Tibial nerve (tissue), 4 donors: ENCODE measurements around the gene RNF4. TPM values are rescaled to one million over a fixed set of nuclear protein-coding genes. Genes with fewer than 3 reads are reported as not detected.
A peak's percentile ranks its signal among the peaks of the same experiment; 100 is the strongest.

Experiments used
- DNase-seq, 2 donors: peaks; one replicate each; pipeline ENCODE4 v3.0.0-alpha.2; 2019; ENCODE audit warnings: low spot score in 2 of 2
- H3K27ac ChIP-seq, 4 donors: fragments of 200-600 bp; sonication (generic) in 3 of 4; one replicate each; pipeline ENCODE4 v1.5.1; 2017 to 2019; ENCODE audit warnings: mild to moderate bottlenecking in 1 of 4
- H3K27me3 ChIP-seq, 2 donors: fragments of 200-600 bp; sonication (generic) in 1 of 2; one replicate each; pipeline versions ENCODE4 v1.5.1 to v1.6.0; 2017 to 2019
- H3K36me3 ChIP-seq, 3 donors: fragments of 200-600 bp; sonication (generic); one replicate each; pipeline ENCODE4 v1.5.1; 2018 to 2019
- H3K4me1 ChIP-seq, 4 donors: fragments of 200-600 bp; sonication (generic) in 3 of 4; one replicate each; pipeline ENCODE4 v1.5.1; 2017 to 2019
- H3K4me3 ChIP-seq, 4 donors: fragments of 200-600 bp; sonication (generic) in 3 of 4; one replicate each; pipeline ENCODE4 v1.5.1; 2017 to 2019; ENCODE audit warnings: mild to moderate bottlenecking in 1 of 4, moderate library complexity in 1 of 4
- H3K9me3 ChIP-seq, 4 donors: fragments of 200-600 bp; sonication (generic) in 3 of 4; one replicate each; pipeline ENCODE4 v1.5.1; 2017 to 2019
- EP300 ChIP-seq, 2 donors: sonication (generic); formaldehyde crosslinking; IDR thresholded peaks; one replicate each; pipeline ENCODE4 v1.6.1; 2017; ENCODE audit warnings: antibody characterized with exemption in 2 of 2, mild to moderate bottlenecking in 1 of 2
- POLR2A ChIP-seq, 2 donors: fragments of 450-650 bp; IDR thresholded peaks; one replicate each; pipeline ENCODE4 v1.6.1; 2017; ENCODE audit warnings: antibody characterized with exemption in 2 of 2, mild to moderate bottlenecking in 2 of 2, moderate library complexity in 2 of 2
- WGBS, 2 donors: methylation state at CpG; one replicate each; pipeline ENCODE4 v1.1.5; 2018; 5-methylcytosine and 5-hydroxymethylcytosine counted together
- total RNA-seq, 4 donors: library from RNA; depleted of rRNA; stranded (reverse); fragments of >200 nt; gene quantifications; one replicate each; pipeline ENCODE4 v1.1.0, GENCODE V29; 2016
- TF ChIP-seq, protein P1 (sequence below), 5 experiments: fragments of 200-600 bp in 3 of 5; fragments of 450-650 bp in 2 of 5; sonication (generic) in 3 of 5; IDR thresholded peaks; one replicate each; pipeline ENCODE4 v1.5.1; 2016 to 2019; ENCODE audit warnings: antibody characterized with exemption in 5 of 5, mild to moderate bottlenecking in 3 of 5, moderate library complexity in 2 of 5

The RNF4 gene
- total RNA-seq, 4 donors from 2014 or later: 33.0 to 67.7 (median 49.3) TPM

DNA sequence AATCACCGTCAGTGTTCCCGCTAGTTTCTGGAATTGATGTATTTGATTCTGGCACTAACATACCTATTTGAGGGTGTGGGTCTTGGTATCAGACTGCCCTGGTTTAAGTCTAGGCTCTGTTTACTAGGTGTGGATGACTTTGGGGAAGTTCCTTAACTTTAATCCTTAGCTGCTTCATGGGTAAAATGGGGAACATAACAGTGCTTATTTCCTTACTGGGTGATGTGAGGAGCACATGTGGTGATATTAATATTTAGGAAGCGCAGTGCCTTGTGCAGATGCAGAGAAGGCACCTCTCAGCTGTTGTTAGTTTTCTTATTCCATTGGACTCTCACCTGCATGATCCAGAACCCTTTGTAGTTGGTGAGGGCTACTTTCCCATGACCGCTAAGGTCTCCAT is 17.1 kb downstream of the RNF4 start:
- DNase-seq: no peak
- WGBS, 2 donors: 92% methylated on average over 4 of the region's 4 CpGs

GRCh38 chr4:2486981-2487380 is 18.1 kb downstream of the RNF4 start:
- Histone ChIP-seq H3K4me1 (peaks cover 0 to 75% (median 49%) of the 10 kb centered on the region in 4 donors), H3K9me3 (no peaks in the 10 kb centered on the region), H3K27me3 (no peaks in the 10 kb centered on the region), H3K36me3 (peaks cover 0 to 30% (median 18%) of the 10 kb centered on the region in 3 donors), H3K27ac (no peak overlapping the region), H3K4me3 (no peak overlapping the region)
- TF ChIP-seq POLR2A (IDR thresholded peaks at IDR 0.05): no peak
- no peak for TF ChIP-seq EP300 (IDR thresholded peaks at IDR 0.05)
- TF ChIP-seq, protein P1, sequence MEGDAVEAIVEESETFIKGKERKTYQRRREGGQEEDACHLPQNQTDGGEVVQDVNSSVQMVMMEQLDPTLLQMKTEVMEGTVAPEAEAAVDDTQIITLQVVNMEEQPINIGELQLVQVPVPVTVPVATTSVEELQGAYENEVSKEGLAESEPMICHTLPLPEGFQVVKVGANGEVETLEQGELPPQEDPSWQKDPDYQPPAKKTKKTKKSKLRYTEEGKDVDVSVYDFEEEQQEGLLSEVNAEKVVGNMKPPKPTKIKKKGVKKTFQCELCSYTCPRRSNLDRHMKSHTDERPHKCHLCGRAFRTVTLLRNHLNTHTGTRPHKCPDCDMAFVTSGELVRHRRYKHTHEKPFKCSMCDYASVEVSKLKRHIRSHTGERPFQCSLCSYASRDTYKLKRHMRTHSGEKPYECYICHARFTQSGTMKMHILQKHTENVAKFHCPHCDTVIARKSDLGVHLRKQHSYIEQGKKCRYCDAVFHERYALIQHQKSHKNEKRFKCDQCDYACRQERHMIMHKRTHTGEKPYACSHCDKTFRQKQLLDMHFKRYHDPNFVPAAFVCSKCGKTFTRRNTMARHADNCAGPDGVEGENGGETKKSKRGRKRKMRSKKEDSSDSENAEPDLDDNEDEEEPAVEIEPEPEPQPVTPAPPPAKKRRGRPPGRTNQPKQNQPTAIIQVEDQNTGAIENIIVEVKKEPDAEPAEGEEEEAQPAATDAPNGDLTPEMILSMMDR (IDR thresholded peaks at IDR 0.05): no peak
- WGBS, 2 donors: 93 to 94% methylated on average over 6 of the region's 6 CpGs
- no peak for DNase-seq

More for the DNA sequence above, 17.1 kb downstream of the RNF4 start:
- H3K4me1 ChIP-seq: peaks cover 0 to 85% (median 59%) of the 10 kb centered on the region in 4 donors
- no peak overlapping the region for H3K4me3 ChIP-seq
- no peaks in the 10 kb centered on the region for H3K9me3 ChIP-seq
- peak overlapping the region in 1 of 4 donors; percentile 40 for H3K27ac ChIP-seq
- no peaks in the 10 kb centered on the region for H3K27me3 ChIP-seq
- TF ChIP-seq EP300 (IDR thresholded peaks at IDR 0.05): no peak
- no peak for TF ChIP-seq POLR2A (IDR thresholded peaks at IDR 0.05)
- TF ChIP-seq, protein P1 (IDR thresholded peaks at IDR 0.05): no peak
- peaks cover 0 to 20% (median 12%) of the 10 kb centered on the region in 3 donors for H3K36me3 ChIP-seq

- no peaks in the 10 kb centered on the region for H3K9me3 ChIP-seq
- no peak for DNase-seq
- TF ChIP-seq, protein P1 (IDR thresholded peaks at IDR 0.05): no peak
- no peak overlapping the region for H3K27ac ChIP-seq
- 58 to 73% methylated on average over 6 of the region's 6 CpGs for WGBS, 2 donors
- peaks cover 0 to 74% (median 43%) of the 10 kb centered on the region in 4 donors for H3K4me1 ChIP-seq
- no peaks in the 10 kb centered on the region for H3K27me3 ChIP-seq
- peaks cover 0 to 37% (median 18%) of the 10 kb centered on the region in 3 donors for H3K36me3 ChIP-seq
- no peak overlapping the region for H3K4me3 ChIP-seq
These were observed 18.7 kb downstream of the RNF4 start for GRCh38 chr4:2487632-2488031.

GRCh38 chr4:2489081-2489805 is 20.3 kb downstream of the RNF4 start:
- Histone ChIP-seq H3K4me1 (peaks cover 0 to 63% (median 30%) of the 10 kb centered on the region in 4 donors), H3K27ac (peak overlapping the region in 1 of 4 donors; percentile 9), H3K36me3 (peaks cover 0 to 53% (median 18%) of the 10 kb centered on the region in 3 donors), H3K9me3 (no peaks in the 10 kb centered on the region), H3K27me3 (no peaks in the 10 kb centered on the region), H3K4me3 (no peak overlapping the region)
- 93 to 95% methylated on average over 19 to 20 of the region's 20 CpGs for WGBS, 2 donors
- DNase-seq: no peak
- no peak for TF ChIP-seq POLR2A (IDR thresholded peaks at IDR 0.05)

DNA sequence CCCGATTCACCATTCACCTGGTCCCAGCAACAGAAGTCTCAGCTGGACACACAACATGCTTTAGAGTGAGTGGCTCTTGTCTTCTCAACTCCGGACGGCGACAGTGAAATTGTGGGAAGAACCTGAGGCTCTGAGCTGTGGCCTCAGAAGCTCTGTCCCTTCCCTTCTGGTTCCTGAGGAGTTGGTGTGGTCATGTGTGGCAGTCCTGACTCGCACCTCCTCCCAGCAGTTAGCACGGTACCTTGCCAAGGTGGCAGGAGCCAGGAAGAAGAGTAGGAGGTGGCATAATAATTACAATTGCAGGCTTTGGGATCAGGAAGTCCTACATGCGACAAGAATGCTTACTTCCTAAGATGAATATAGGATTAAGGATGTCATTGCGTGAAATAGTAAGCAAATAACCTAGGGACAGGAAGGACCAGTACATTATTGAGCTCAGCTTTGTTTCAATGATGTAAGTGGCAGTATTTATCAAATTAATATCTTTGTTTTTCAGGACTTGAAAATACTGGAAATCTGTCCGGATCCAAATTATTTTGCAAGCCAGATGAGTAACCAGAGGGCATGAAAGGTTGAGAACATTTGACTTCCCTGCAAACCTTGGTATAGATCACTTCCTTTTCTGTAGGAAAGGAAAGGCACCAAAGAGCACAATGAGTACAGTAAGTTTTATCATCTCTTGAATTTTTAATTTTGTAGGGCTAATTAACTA is 21.1 kb downstream of the RNF4 start:
- WGBS, 2 donors: 84 to 85% methylated on average over 9 of the region's 9 CpGs
- TF ChIP-seq EP300 (IDR thresholded peaks at IDR 0.05) (peak in 1 of 2 donors; percentile 18), POLR2A (IDR thresholded peaks at IDR 0.05) (no peak)
- DNase-seq: no peak

GRCh38 chr4:2492970-2493369 is 24.1 kb downstream of the RNF4 start:
- H3K4me1 ChIP-seq: peaks cover 0 to 30% (median under 1%) of the 10 kb centered on the region in 4 donors
- no peak for DNase-seq
- TF ChIP-seq POLR2A (IDR thresholded peaks at IDR 0.05): no peak
- no peak for TF ChIP-seq EP300 (IDR thresholded peaks at IDR 0.05)
- TF ChIP-seq, protein P1 (IDR thresholded peaks at IDR 0.05): no peak
- 73 to 78% methylated on average over 1 of the region's 1 CpG for WGBS, 2 donors
- H3K27ac ChIP-seq: no peak overlapping the region
- no peak overlapping the region for H3K4me3 ChIP-seq
- H3K27me3 ChIP-seq: no peaks in the 10 kb centered on the region
- peaks cover 0 to 88% (median 18%) of the 10 kb centered on the region in 3 donors for H3K36me3 ChIP-seq
- no peaks in the 10 kb centered on the region for H3K9me3 ChIP-seq

More for the DNA sequence above, 21.1 kb downstream of the RNF4 start:
- H3K36me3 ChIP-seq: peaks cover 0 to 60% (median 18%) of the 10 kb centered on the region in 3 donors
- H3K27ac ChIP-seq: peak overlapping the region in 1 of 4 donors; percentile 9
- no peak overlapping the region for H3K4me3 ChIP-seq
- H3K9me3 ChIP-seq: no peaks in the 10 kb centered on the region
- no peaks in the 10 kb centered on the region for H3K27me3 ChIP-seq
- peaks cover 0 to 59% (median 23%) of the 10 kb centered on the region in 4 donors for H3K4me1 ChIP-seq
